Effector memory CD8-positive, alpha-beta T cell (primary cell): ENCODE measurements around the gene NMRK2.
A peak's percentile ranks its signal among the peaks of the same experiment; 100 is the strongest.

Experiments used
- ATAC-seq: fragments of 150-1000 bp; cut with Tn5 transposase; replicated peaks from 2 replicates; pipeline ENCODE4 v1.10.0; 2021; ENCODE audit warnings: mild to moderate bottlenecking, moderate library complexity
- DNase-seq, 3 experiments: peaks; one replicate each; pipeline ENCODE4 v3.0.0; 2021
- H3K27ac Mint-ChIP-seq, 2 donors: one replicate each; pipeline ENCODE4 v1.8.0; 2022; ENCODE audit warnings: mild to moderate bottlenecking in 2 of 2, mixed read lengths in 2 of 2, moderate library complexity in 2 of 2
- H3K27me3 Mint-ChIP-seq, 2 donors: one replicate each; pipeline ENCODE4 v1.8.0; 2022; ENCODE audit warnings: mixed read lengths in 2 of 2
- H3K36me3 Mint-ChIP-seq: one replicate; pipeline ENCODE4 v1.8.0; 2022; ENCODE audit warnings: mild to moderate bottlenecking, moderate library complexity, mixed read lengths; ENCODE audit not compliant: insufficient read depth
- H3K4me1 Mint-ChIP-seq, 2 donors: one replicate each; pipeline ENCODE4 v1.8.0; 2022; ENCODE audit warnings: low read depth in 2 of 2, mixed read lengths in 2 of 2
- H3K4me3 Mint-ChIP-seq, 2 donors: one replicate each; pipeline ENCODE4 v1.8.0; 2022; ENCODE audit warnings: mild to moderate bottlenecking in 2 of 2, mixed read lengths in 2 of 2, moderate library complexity in 2 of 2
- H3K9me3 Mint-ChIP-seq, 2 donors: one replicate each; pipeline ENCODE4 v1.8.0; 2022; ENCODE audit warnings: mixed read lengths in 2 of 2

The NMRK2 gene

DNA sequence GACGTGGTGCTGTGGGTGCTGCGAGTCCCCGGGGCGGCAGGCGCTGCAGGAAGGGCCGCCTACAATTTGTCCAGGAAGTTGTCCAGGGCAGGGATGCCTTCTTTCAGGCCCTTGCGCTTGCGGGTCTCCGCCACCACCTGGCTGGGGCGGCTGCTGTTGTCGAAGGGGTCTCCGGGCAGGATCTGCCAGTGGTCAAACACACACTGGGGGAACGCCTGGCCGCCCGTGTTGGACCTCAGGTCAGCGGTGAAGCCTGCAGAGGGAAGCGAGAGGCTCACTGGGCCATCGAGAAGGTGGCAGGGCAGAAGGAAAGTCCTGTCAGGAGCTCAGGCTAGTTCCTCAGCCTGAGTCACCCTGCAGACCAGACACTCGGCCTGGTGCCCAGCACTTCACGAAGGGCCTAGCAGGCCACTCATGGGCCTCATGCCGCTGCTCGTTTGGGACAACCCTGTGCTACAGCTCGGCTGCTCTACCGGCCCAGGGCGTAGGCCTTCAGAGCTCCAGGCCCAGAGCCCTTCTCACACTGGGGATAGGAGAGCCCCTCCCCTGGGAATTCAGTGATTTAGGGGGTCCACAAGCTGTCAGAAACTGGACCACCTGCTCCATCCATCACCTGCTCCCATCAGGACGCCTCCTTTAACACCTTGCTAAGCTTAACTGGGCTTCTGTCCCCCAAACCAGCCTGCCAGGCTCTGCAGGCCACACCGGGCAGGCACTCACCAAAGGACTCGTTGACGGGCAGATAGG is 43.8 kb downstream of the NMRK2 start:
- peak overlapping the region in 1 of 2 donors; percentile 34 for H3K4me3 Mint-ChIP-seq
- peak overlapping the region; percentile 28 to 86 for H3K27ac Mint-ChIP-seq
- DNase-seq (no peak), ATAC-seq (no peak)
- H3K36me3 Mint-ChIP-seq, result peaks cover 81% of the 10 kb centered on the region
- no peaks in the 10 kb centered on the region for H3K9me3 Mint-ChIP-seq
- no peaks in the 10 kb centered on the region for H3K27me3 Mint-ChIP-seq
- H3K4me1 Mint-ChIP-seq, result peaks cover 4 to 8% of the 10 kb centered on the region in 2 donors

- ATAC-seq, result peak; percentile 7
- peaks cover 83% of the 10 kb centered on the region for H3K36me3 Mint-ChIP-seq
- peak overlapping the region; percentile 28 to 86 for H3K27ac Mint-ChIP-seq
These were observed 44.6 kb downstream of the NMRK2 start for GRCh38 chr19:3977242-3978143.

GRCh38 chr19:3978145-3978544 is 45.3 kb downstream of the NMRK2 start:
- DNase-seq, result no peak
- Mint-ChIP-seq H3K4me1 (peaks cover 11 to 16% of the 10 kb centered on the region in 2 donors), H3K9me3 (no peaks in the 10 kb centered on the region), H3K36me3 (peaks cover 84% of the 10 kb centered on the region), H3K4me3 (peak overlapping the region in 1 of 2 donors; percentile 42), H3K27ac (peak overlapping the region; percentile 28 to 86), H3K27me3 (no peaks in the 10 kb centered on the region)
- no peak for ATAC-seq

More at GRCh38 chr19:3977242-3978143, 44.6 kb downstream of the NMRK2 start:
- H3K9me3 Mint-ChIP-seq, result no peaks in the 10 kb centered on the region
- H3K4me3 Mint-ChIP-seq, result peak overlapping the region in 1 of 2 donors; percentile 42
- no peak for DNase-seq
- H3K27me3 Mint-ChIP-seq, result no peaks in the 10 kb centered on the region
- H3K4me1 Mint-ChIP-seq, result peaks cover 4 to 9% of the 10 kb centered on the region in 2 donors

GRCh38 chr19:3979289-3979673 is 46.4 kb downstream of the NMRK2 start:
- H3K9me3 Mint-ChIP-seq, result no peaks in the 10 kb centered on the region
- no peaks in the 10 kb centered on the region for H3K27me3 Mint-ChIP-seq
- peak overlapping the region; percentile 31 to 67 for H3K27ac Mint-ChIP-seq
- ATAC-seq, result no peak
- H3K4me1 Mint-ChIP-seq, result peaks cover 22 to 26% of the 10 kb centered on the region in 2 donors
- H3K36me3 Mint-ChIP-seq, result peaks cover 95% of the 10 kb centered on the region
- H3K4me3 Mint-ChIP-seq, result no peak overlapping the region
- DNase-seq, result no peak

DNA sequence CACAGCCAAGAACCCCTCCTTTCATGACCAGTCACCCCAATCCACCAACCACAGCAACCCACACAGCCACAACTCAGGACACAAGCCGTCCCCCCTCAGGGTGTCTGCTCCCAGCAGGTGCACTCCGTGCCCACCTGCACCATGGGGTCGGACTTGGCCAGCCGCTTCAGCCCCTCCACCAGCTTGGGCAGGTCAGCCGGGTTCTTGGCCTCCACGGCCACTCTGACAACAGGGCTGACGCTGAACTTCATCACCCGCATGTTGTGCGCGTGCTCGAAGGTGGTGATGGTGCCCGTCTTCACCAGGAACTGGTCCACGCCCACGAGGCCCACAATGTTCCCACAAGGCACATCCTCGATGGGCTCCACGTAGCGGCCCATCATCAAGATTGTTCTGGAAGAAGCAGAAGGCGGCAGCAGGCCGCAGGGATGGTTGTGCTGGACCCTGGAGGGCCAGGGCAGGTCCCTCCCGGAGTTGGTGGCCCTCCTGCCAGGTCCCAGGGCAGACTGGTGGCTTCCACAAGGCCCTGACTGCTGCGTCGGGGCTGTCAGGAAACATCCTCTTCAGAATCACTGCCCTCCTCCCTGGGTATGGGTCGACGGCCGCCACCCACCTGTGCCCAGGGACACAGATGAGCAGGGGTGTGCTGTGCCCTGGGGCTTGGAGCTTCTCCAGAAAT is 46.9 kb downstream of the NMRK2 start:
- Mint-ChIP-seq H3K36me3 (peaks cover 100% of the 10 kb centered on the region), H3K4me3 (no peak overlapping the region), H3K27me3 (no peaks in the 10 kb centered on the region), H3K9me3 (no peaks in the 10 kb centered on the region), H3K27ac (peak overlapping the region; percentile 31 to 67), H3K4me1 (peaks cover 28 to 30% of the 10 kb centered on the region in 2 donors)
- ATAC-seq, result no peak
- no peak for DNase-seq

DNA sequence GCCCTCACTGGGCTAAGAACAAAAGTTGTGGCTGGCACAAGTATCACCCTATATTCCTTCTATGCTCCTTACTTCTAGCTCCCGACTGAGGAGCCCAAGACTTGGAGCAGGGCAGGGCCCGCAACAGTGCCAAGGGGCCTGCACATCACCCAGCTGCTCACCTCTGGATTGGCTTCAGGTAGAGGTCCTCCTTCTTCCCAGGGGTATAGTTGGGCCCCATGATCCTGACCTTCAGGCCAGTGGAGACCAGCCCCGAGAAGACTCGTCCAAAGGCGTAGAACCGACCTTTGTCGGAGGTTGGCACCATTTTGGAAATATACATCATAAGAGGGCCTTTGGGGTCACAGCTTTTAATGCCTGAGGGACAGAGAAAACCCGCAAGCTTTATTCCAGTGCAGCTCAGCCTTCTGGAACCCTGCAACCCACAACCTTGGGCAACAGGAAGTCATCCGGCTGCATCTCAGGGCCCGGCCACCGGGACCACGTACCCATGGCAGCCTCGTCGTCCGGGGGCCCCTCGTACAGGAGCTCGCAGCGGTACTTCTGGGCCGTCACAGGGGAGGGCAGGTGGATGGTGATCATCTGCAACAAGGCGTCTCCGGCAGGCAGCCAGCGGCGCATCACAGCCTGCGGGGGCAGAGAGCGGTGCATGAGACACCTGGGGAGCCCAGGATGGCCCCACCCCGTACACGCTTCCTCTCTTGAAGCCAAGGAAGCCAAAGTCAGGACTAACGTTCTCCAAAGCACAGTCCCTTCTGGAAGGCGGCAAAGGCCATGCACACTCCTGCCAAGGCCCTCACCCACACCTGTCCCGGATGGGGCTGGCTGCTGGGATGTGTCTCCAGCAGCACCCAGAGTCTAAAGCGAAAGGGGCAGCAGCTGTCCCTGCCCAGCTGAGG is 47.7 kb downstream of the NMRK2 start:
- Mint-ChIP-seq H3K4me3 (no peak overlapping the region), H3K9me3 (no peaks in the 10 kb centered on the region), H3K27ac (peak overlapping the region; percentile 13 to 97), H3K36me3 (peaks cover 100% of the 10 kb centered on the region), H3K27me3 (no peaks in the 10 kb centered on the region), H3K4me1 (peaks cover 32 to 33% of the 10 kb centered on the region in 2 donors)
- ATAC-seq (no peak), DNase-seq (no peak)

DNA sequence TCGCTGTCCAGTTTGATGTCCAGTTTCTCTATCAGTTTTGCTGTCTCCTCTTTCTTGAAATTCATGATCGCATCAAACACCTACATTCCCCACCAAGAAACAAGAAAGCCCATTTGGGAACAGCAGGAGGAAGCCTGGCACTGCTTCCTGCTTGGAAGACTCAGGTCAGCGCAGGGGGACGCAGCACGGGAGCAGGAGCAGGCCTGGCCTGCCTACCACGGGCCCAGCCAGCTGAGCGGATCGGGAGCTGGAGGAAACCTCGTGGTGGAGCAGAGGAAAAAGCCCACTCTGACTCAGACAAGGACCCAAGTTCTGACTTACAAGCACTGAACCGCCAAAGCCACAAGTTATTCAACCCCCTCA is 48.5 kb downstream of the NMRK2 start:
- Mint-ChIP-seq H3K27ac (peak overlapping the region; percentile 13 to 97), H3K4me3 (no peak overlapping the region)

GRCh38 chr19:3981736-3982681 is 49.1 kb downstream of the NMRK2 start:
- no peak for DNase-seq
- Mint-ChIP-seq H3K36me3 (peaks cover 100% of the 10 kb centered on the region), H3K27me3 (no peaks in the 10 kb centered on the region), H3K4me3 (peak overlapping the region in 1 of 2 donors; percentile 94), H3K4me1 (peaks cover 37 to 45% of the 10 kb centered on the region in 2 donors), H3K27ac (peak overlapping the region in 1 of 2 donors; percentile 97), H3K9me3 (no peaks in the 10 kb centered on the region)
- no peak for ATAC-seq

More for the DNA sequence above, 48.5 kb downstream of the NMRK2 start:
- peaks cover 100% of the 10 kb centered on the region for H3K36me3 Mint-ChIP-seq
- ATAC-seq, result no peak
- H3K27me3 Mint-ChIP-seq, result no peaks in the 10 kb centered on the region
- no peak for DNase-seq
- no peaks in the 10 kb centered on the region for H3K9me3 Mint-ChIP-seq
- H3K4me1 Mint-ChIP-seq, result peaks cover 33 to 39% of the 10 kb centered on the region in 2 donors

DNA sequence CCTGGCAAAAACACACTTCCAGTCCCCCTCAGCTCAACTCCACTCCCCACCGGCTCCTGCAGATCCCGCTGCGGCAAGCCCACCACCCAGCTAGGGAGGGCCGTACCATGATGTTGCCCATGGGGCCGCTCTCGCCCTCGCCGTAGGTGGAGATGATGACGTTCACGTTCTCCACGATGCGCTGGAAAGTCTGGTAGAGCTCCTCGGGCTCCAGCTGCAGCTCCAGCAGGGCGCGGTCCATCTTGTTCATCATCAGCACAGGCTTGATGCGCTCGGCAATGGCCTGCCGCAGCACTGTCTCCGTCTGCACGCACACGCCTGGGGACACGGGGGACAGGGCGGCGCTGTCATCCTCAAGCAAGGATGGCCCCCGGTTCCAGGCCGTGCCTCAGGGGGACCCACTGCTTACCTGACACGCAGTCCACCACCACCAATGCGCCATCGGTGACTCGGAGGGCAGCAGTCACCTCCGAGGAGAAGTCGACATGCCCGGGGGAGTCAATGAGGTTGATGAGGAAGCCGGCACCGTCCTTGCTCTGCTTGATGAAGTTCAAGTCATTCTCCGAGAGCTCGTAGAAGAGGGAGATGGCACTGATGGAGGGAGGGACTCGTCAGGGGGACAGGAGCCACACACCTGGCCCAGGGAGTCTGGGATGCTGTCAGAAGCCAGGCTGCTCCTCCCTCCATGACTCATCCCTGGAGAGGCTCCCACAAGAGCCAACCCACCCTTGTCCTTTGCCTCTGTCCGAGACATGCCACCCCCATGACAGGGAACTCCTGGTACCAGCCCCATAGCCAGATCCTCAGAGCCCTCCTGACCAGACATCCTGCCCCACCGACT is 50.1 kb downstream of the NMRK2 start:
- H3K27me3 Mint-ChIP-seq, result no peaks in the 10 kb centered on the region
- ATAC-seq, result no peak
- DNase-seq, result no peak
- peaks cover 41 to 45% of the 10 kb centered on the region in 2 donors for H3K4me1 Mint-ChIP-seq
- H3K4me3 Mint-ChIP-seq, result peak overlapping the region; percentile 94 to 96
- H3K9me3 Mint-ChIP-seq, result no peaks in the 10 kb centered on the region
- peak overlapping the region; percentile 96 to 97 for H3K27ac Mint-ChIP-seq
- H3K36me3 Mint-ChIP-seq, result peaks cover 100% of the 10 kb centered on the region

GRCh38 chr19:3983542-3983914 is 50.7 kb downstream of the NMRK2 start:
- peak overlapping the region; percentile 94 to 96 for H3K4me3 Mint-ChIP-seq
- no peaks in the 10 kb centered on the region for H3K9me3 Mint-ChIP-seq
- H3K27me3 Mint-ChIP-seq, result no peaks in the 10 kb centered on the region
- peak overlapping the region; percentile 96 to 97 for H3K27ac Mint-ChIP-seq
- H3K36me3 Mint-ChIP-seq, result peaks cover 94% of the 10 kb centered on the region
- ATAC-seq, result no peak
- peaks cover 37 to 45% of the 10 kb centered on the region in 2 donors for H3K4me1 Mint-ChIP-seq
- no peak for DNase-seq

GRCh38 chr19:3983936-3984583 is 51.2 kb downstream of the NMRK2 start:
- no peaks in the 10 kb centered on the region for H3K27me3 Mint-ChIP-seq
- H3K9me3 Mint-ChIP-seq, result no peaks in the 10 kb centered on the region
- ATAC-seq, result no peak
- peak overlapping the region; percentile 94 to 96 for H3K4me3 Mint-ChIP-seq
- peaks cover 37 to 45% of the 10 kb centered on the region in 2 donors for H3K4me1 Mint-ChIP-seq
- peak overlapping the region; percentile 96 to 97 for H3K27ac Mint-ChIP-seq
- H3K36me3 Mint-ChIP-seq, result peaks cover 89% of the 10 kb centered on the region
- no peak for DNase-seq
